DOHH2 (cell line): ENCODE measurements around the gene LRTM2.

Experiments used
- EZH2phosphoT487 ChIP-seq: fragments of 200-600 bp; sonication (generic); IDR thresholded peaks from 2 replicates; pipeline ENCODE4 v1.6.1; 2017; ENCODE audit warnings: borderline replicate concordance, mild to moderate bottlenecking, antibody characterized with exemption, low read length, moderate library complexity, mixed read lengths
- TF ChIP-seq, protein P1 (sequence below): fragments of 200-600 bp; sonication (generic); IDR thresholded peaks from one replicate; pipeline ENCODE4 v1.5.1; 2014; ENCODE audit warnings: antibody characterized with exemption, mild to moderate bottlenecking, low read depth, low read length; ENCODE audit not compliant: poor library complexity, severe bottlenecking

DNA sequence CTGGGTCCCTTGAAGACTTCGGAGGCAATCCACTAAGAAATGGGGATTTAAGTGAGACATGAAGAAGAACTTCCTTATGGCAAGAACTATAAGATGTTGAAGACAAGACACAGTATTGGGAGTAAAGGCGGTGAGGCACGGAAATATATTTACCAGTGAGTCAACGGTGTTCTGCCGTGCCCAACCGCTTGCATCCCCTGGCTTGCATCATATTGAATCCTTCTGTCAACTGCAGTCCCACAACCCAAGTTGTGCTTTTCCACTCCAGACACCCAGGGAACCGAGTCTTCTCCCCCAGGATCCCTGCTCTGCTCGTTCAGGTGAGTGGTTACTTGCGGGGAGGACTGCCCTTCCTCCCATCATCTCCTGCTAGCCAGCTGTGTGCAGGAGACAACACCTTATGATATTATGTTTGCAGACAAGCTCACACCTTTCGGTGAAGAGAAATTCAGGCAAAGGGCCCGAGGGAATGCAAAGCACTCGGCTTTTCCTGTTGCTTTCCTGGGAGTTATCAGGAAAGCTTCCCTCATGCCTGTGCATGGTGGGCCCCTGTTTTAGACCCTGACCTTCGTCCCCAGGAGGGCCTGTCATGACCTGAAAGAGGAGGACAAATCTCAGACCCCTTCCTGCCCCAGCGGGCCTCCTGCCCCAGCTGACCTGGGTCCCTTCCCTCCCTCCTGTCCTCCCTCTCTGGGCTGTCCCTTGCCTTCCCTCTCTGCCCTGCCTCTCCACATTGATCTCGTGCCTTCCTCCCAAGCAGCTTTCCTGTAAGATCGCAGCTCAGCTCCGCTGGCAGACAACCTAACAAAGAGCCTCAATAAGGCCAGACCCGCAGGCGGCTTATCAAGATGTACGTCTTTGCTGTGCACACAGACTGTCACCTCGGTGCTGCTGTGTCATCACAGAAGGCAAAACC lies 4.3 kb upstream of the LRTM2 start:
- TF ChIP-seq, protein P1, sequence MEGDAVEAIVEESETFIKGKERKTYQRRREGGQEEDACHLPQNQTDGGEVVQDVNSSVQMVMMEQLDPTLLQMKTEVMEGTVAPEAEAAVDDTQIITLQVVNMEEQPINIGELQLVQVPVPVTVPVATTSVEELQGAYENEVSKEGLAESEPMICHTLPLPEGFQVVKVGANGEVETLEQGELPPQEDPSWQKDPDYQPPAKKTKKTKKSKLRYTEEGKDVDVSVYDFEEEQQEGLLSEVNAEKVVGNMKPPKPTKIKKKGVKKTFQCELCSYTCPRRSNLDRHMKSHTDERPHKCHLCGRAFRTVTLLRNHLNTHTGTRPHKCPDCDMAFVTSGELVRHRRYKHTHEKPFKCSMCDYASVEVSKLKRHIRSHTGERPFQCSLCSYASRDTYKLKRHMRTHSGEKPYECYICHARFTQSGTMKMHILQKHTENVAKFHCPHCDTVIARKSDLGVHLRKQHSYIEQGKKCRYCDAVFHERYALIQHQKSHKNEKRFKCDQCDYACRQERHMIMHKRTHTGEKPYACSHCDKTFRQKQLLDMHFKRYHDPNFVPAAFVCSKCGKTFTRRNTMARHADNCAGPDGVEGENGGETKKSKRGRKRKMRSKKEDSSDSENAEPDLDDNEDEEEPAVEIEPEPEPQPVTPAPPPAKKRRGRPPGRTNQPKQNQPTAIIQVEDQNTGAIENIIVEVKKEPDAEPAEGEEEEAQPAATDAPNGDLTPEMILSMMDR = no peak
- no peak for TF ChIP-seq EZH2phosphoT487
